HEK293 (cell line): ENCODE measurements around the gene CD28.

Source experiments
- CTCF ChIP-seq: fragments of 450-650 bp; formaldehyde crosslinking; IDR thresholded peaks from 2 replicates; pipeline ENCODE4 v1.5.1; 2016; ENCODE audit warnings: missing biosample characterization, missing genetic modification characterization
- YY1 ChIP-seq: fragments of 450-650 bp; formaldehyde crosslinking; IDR thresholded peaks from 2 replicates; pipeline ENCODE4 v1.5.1; 2018; ENCODE audit warnings: missing biosample characterization, missing genetic modification characterization
- ZBTB8A ChIP-seq: fragments of 450-650 bp; formaldehyde crosslinking; IDR thresholded peaks from 2 replicates; pipeline ENCODE4 v1.5.1; 2016; ENCODE audit warnings: missing biosample characterization, missing genetic modification characterization
- ZNF132 ChIP-seq: fragments of 450-650 bp; formaldehyde crosslinking; IDR thresholded peaks from 2 replicates; pipeline ENCODE4 v1.5.1; 2017; ENCODE audit warnings: missing biosample characterization, missing genetic modification characterization, borderline replicate concordance
- ZNF280C ChIP-seq: fragments of 450-650 bp; formaldehyde crosslinking; IDR thresholded peaks from 2 replicates; pipeline ENCODE4 v1.5.1; 2016; ENCODE audit warnings: missing biosample characterization, missing genetic modification characterization
- ZNF341 ChIP-seq: fragments of 450-650 bp; formaldehyde crosslinking; IDR thresholded peaks from 2 replicates; pipeline ENCODE4; 2016; ENCODE audit warnings: low read depth, missing biosample characterization, missing genetic modification characterization
- ZNF623 ChIP-seq: fragments of 450-650 bp; formaldehyde crosslinking; IDR thresholded peaks from 2 replicates; pipeline ENCODE4 v1.5.1; 2016; ENCODE audit warnings: missing biosample characterization, missing genetic modification characterization
- ZNF707 ChIP-seq: fragments of 450-650 bp; formaldehyde crosslinking; IDR thresholded peaks from 2 replicates; pipeline ENCODE4 v1.5.1; 2016; ENCODE audit warnings: missing biosample characterization, missing genetic modification characterization
- TF ChIP-seq, protein P1 (sequence below): fragments of 450-650 bp; formaldehyde crosslinking; IDR thresholded peaks from 2 replicates; pipeline ENCODE4 v1.5.1; 2016; ENCODE audit warnings: missing biosample characterization, missing genetic modification characterization
- TF ChIP-seq, protein P2 (sequence below): fragments of 450-650 bp; formaldehyde crosslinking; IDR thresholded peaks from 2 replicates; pipeline ENCODE4 v1.5.1; 2016; ENCODE audit warnings: missing biosample characterization, missing genetic modification characterization, low read depth
- TF ChIP-seq, protein P3 (sequence below): fragments of 450-650 bp; formaldehyde crosslinking; IDR thresholded peaks from 2 replicates; pipeline ENCODE4 v1.5.1; 2016; ENCODE audit warnings: missing biosample characterization, missing genetic modification characterization
- TF ChIP-seq, protein P4 (sequence below): fragments of 450-650 bp; formaldehyde crosslinking; IDR thresholded peaks from 2 replicates; pipeline ENCODE4 v1.5.1; 2016; ENCODE audit warnings: missing biosample characterization, missing genetic modification characterization

DNA sequence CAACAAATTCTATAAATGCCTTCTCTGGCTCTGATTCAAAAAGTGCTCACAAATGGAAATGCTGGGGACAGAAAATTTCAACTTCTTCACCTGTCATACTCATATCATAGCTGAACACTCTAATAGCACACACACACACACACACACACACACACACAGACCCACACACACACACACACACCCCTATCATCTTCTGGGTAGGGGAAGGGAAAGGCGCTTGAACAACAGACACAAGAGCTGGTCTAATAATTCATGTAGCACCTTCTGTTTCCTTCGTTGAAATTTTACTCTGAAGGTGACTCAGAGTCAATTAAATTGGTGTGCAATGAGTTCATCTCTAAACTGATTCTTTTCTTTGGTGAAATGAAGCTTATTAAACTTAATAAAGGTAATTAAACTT, 32.9 kb downstream of the CD28 start:
- TF ChIP-seq CTCF = no peak
- no peak for TF ChIP-seq ZNF132 (tag by site-specific recombination)
- no peak for TF ChIP-seq ZNF623
- no peak for TF ChIP-seq ZNF341 (tag by site-specific recombination)
- TF ChIP-seq YY1 (tag by site-specific recombination) = no peak
- no peak for TF ChIP-seq ZBTB8A (tag by site-specific recombination)
- TF ChIP-seq, protein P1, sequence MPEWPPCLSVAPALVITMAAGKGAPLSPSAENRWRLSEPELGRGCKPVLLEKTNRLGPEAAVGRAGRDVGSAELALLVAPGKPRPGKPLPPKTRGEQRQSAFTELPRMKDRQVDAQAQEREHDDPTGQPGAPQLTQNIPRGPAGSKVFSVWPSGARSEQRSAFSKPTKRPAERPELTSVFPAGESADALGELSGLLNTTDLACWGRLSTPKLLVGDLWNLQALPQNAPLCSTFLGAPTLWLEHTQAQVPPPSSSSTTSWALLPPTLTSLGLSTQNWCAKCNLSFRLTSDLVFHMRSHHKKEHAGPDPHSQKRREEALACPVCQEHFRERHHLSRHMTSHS (tag by site-specific recombination) = no peak
- TF ChIP-seq ZNF707 (tag by site-specific recombination) = no peak
- TF ChIP-seq, protein P2, sequence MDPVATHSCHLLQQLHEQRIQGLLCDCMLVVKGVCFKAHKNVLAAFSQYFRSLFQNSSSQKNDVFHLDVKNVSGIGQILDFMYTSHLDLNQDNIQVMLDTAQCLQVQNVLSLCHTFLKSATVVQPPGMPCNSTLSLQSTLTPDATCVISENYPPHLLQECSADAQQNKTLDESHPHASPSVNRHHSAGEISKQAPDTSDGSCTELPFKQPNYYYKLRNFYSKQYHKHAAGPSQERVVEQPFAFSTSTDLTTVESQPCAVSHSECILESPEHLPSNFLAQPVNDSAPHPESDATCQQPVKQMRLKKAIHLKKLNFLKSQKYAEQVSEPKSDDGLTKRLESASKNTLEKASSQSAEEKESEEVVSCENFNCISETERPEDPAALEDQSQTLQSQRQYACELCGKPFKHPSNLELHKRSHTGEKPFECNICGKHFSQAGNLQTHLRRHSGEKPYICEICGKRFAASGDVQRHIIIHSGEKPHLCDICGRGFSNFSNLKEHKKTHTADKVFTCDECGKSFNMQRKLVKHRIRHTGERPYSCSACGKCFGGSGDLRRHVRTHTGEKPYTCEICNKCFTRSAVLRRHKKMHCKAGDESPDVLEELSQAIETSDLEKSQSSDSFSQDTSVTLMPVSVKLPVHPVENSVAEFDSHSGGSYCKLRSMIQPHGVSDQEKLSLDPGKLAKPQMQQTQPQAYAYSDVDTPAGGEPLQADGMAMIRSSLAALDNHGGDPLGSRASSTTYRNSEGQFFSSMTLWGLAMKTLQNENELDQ = no peak
- TF ChIP-seq, protein P3, sequence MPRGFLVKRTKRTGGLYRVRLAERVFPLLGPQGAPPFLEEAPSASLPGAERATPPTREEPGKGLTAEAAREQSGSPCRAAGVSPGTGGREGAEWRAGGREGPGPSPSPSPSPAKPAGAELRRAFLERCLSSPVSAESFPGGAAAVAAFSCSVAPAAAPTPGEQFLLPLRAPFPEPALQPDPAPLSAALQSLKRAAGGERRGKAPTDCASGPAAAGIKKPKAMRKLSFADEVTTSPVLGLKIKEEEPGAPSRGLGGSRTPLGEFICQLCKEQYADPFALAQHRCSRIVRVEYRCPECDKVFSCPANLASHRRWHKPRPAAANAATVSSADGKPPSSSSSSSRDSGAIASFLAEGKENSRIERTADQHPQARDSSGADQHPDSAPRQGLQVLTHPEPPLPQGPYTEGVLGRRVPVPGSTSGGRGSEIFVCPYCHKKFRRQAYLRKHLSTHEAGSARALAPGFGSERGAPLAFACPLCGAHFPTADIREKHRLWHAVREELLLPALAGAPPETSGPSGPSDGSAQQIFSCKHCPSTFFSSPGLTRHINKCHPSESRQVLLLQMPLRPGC (tag by site-specific recombination) = no peak
- TF ChIP-seq, protein P4, sequence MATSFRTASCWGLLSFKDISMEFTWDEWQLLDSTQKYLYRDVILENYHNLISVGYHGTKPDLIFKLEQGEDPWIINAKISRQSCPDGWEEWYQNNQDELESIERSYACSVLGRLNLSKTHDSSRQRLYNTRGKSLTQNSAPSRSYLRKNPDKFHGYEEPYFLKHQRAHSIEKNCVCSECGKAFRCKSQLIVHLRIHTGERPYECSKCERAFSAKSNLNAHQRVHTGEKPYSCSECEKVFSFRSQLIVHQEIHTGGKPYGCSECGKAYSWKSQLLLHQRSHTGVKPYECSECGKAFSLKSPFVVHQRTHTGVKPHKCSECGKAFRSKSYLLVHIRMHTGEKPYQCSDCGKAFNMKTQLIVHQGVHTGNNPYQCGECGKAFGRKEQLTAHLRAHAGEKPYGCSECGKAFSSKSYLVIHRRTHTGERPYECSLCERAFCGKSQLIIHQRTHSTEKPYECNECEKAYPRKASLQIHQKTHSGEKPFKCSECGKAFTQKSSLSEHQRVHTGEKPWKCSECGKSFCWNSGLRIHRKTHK (tag by site-specific recombination) = no peak
- no peak for TF ChIP-seq ZNF280C (tag by site-specific recombination)
